MCF 10A (cell line): Measurements from ENCODE around the gene DNAJB13. TPM values are rescaled to one million over a fixed set of nuclear protein-coding genes. Genes with fewer than 3 reads are reported as not detected.
"Not testable (repeated sequence)": the region's sequence is repeated elsewhere in the genome, so short reads cannot be mapped to it uniquely, and the experiment has no call there.

Experiments
- BruUV-seq: library from RNA; stranded (reverse); fragments of 400-500 nt; replicated peaks from 2 replicates; lab custom pipeline; 2021; lab: Mats Ljungman, UMichigan
- CTCF ChIA-PET: fragments of 300-600 bp; sonication (Branson Sonifier 250); formaldehyde crosslinking; extraction: SDS; loops from one replicate; lab custom pipeline; 2021; ENCODE audit warnings: antibody characterized with exemption, inconsistent platforms; lab: Yijun Ruan, JAX
- POLR2A ChIA-PET: fragments of 300-600, 350-650 bp; sonication (Branson Sonifier 250); formaldehyde crosslinking; extraction: SDS; loops from one replicate; lab custom pipeline; 2020; ENCODE audit warnings: antibody characterized with exemption, inconsistent platforms; lab: Yijun Ruan, JAX
- DNase-seq: peaks from one replicate; pipeline ENCODE4 v3.0.0-alpha.2; 2018; ENCODE audit not compliant: unreplicated experiment
- H3K27ac Mint-ChIP-seq: one replicate; pipeline ENCODE4 v1.8.0; 2022; ENCODE audit warnings: mild to moderate bottlenecking, low read depth, mixed read lengths; ENCODE audit not compliant: unreplicated experiment
- H3K27me3 Mint-ChIP-seq: one replicate; pipeline ENCODE4 v1.8.0; 2022; ENCODE audit warnings: mixed read lengths; ENCODE audit not compliant: insufficient read depth, unreplicated experiment
- H3K36me3 Mint-ChIP-seq: one replicate; pipeline ENCODE4 v1.8.0; 2022; ENCODE audit warnings: mild to moderate bottlenecking, moderate library complexity, mixed read lengths; ENCODE audit not compliant: insufficient read depth, unreplicated experiment
- H3K4me1 Mint-ChIP-seq: one replicate; pipeline ENCODE4 v1.8.0; 2022; ENCODE audit warnings: mixed read lengths; ENCODE audit not compliant: insufficient read depth, unreplicated experiment
- H3K4me3 Mint-ChIP-seq: one replicate; pipeline ENCODE4 v1.8.0; 2022; ENCODE audit warnings: mild to moderate bottlenecking, moderate library complexity, mixed read lengths; ENCODE audit not compliant: unreplicated experiment
- H3K9me3 Mint-ChIP-seq: one replicate; pipeline ENCODE4 v1.8.0; 2022; ENCODE audit warnings: mixed read lengths; ENCODE audit not compliant: unreplicated experiment
- intact Hi-C: fragments of 100-400 bp; cut with micrococcal nuclease; formaldehyde crosslinking; loops from 2 replicates; pipeline ENCODE4 v1.14.1; 2022
- total RNA-seq: library from RNA; stranded (reverse); gene quantifications from 2 replicates; pipeline ENCODE4 v1.2.3, GENCODE V29; 2022
- TF ChIP-seq, protein P1 (sequence below): fragments of 200-600 bp; IDR thresholded peaks from one replicate; pipeline ENCODE4 v1.8.0; 2022; ENCODE audit warnings: antibody characterized with exemption, mild to moderate bottlenecking; ENCODE audit not compliant: unreplicated experiment

Gene DNAJB13
- total RNA-seq, 1 experiment from 2014 or later: 0.30 TPM

- Mint-ChIP-seq H3K27me3 (no peaks in the 10 kb centered on the region), H3K4me1 (peaks cover 6% of the 10 kb centered on the region), H3K36me3 (no peaks in the 10 kb centered on the region), H3K4me3 (no peak overlapping the region), H3K27ac (no peak overlapping the region), H3K9me3 (no peaks in the 10 kb centered on the region)
- ChIA-PET POLR2A (no interaction called here), CTCF (interaction anchor here (0.5 kb wide), 1 partner anchor 737 kb away, joined by 3 read pairs; no protein-coding TSS in a partner anchor)
- TF ChIP-seq, protein P1, sequence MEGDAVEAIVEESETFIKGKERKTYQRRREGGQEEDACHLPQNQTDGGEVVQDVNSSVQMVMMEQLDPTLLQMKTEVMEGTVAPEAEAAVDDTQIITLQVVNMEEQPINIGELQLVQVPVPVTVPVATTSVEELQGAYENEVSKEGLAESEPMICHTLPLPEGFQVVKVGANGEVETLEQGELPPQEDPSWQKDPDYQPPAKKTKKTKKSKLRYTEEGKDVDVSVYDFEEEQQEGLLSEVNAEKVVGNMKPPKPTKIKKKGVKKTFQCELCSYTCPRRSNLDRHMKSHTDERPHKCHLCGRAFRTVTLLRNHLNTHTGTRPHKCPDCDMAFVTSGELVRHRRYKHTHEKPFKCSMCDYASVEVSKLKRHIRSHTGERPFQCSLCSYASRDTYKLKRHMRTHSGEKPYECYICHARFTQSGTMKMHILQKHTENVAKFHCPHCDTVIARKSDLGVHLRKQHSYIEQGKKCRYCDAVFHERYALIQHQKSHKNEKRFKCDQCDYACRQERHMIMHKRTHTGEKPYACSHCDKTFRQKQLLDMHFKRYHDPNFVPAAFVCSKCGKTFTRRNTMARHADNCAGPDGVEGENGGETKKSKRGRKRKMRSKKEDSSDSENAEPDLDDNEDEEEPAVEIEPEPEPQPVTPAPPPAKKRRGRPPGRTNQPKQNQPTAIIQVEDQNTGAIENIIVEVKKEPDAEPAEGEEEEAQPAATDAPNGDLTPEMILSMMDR: no peak
- intact Hi-C loops: no loop called here
- BruUV-seq: no TSS peak
- DNase-seq: no peak
Measured at GRCh38 chr11:73982990-73983740, 32.3 kb downstream of the DNAJB13 start.

DNA sequence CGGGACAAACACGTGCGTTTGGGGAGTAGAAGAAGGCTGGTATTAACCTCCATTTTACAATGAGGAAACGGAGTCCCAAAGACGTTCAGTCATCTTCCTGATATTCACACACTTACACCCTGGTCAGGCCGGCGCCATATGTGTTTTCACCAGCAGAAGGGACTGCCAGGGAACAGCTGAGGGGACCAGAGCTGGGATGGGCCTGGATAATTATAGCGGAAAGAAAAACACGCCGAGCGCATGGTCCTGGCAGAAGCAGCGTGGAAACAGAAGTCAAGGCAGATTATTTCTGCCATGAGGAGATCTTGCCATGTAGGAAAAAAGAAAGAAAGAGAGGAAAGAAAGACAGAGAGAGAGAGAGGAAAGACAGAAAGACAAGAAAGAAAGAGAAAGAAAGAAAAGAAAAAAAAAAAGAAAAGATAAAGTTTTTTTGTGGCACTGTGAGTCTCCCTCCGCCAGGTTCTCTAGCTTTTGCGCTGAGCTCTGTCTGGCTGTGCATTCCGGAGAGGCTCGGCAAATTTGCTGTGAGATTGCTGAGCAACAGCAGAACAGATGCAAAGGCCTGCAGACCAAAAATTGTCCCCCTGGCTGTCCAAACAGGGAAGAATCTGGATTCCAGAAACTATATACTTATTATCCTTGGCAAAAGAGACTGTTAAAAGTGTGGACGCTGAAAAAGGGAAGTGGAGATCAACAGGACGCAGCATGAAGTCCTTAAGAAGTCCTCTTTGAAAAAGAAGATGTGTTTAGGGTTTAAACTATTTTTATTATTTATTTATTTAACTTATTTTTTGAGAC, 33.1 kb downstream of the DNAJB13 start:
- H3K4me1 Mint-ChIP-seq: peaks cover 6% of the 10 kb centered on the region
- ChIA-PET CTCF (interaction anchor here (0.7 kb wide), 1 partner anchor 38 kb away, joined by 4 read pairs; no protein-coding TSS in a partner anchor), POLR2A (no interaction called here)
- H3K36me3 Mint-ChIP-seq: no peaks in the 10 kb centered on the region
- H3K27ac Mint-ChIP-seq: no peak overlapping the region
- no peak for DNase-seq
- intact Hi-C loops: no loop called here
- TF ChIP-seq, protein P1: no peak
- BruUV-seq: no TSS peak
- H3K9me3 Mint-ChIP-seq: no peaks in the 10 kb centered on the region
- H3K4me3 Mint-ChIP-seq: no peak overlapping the region
- H3K27me3 Mint-ChIP-seq: no peaks in the 10 kb centered on the region

GRCh38 chr11:73985661-73986060, 34.8 kb downstream of the DNAJB13 start:
- intact Hi-C loops, BruUV-seq, POLR2A ChIA-PET: not testable (repeated sequence)

GRCh38 chr11:73988227-73988626, 37.4 kb downstream of the DNAJB13 start:
- Mint-ChIP-seq H3K36me3 (no peaks in the 10 kb centered on the region), H3K27ac (no peak overlapping the region), H3K27me3 (no peaks in the 10 kb centered on the region), H3K4me3 (no peak overlapping the region), H3K4me1 (no peaks in the 10 kb centered on the region), H3K9me3 (no peaks in the 10 kb centered on the region)
- intact Hi-C loops: no loop called here
- no TSS peak for BruUV-seq
- ChIA-PET CTCF (no interaction called here), POLR2A (interaction anchor here (0.7 kb wide), 1 partner anchor 206 kb away, joined by 3 read pairs; no protein-coding TSS in a partner anchor)
- DNase-seq: no peak
- TF ChIP-seq, protein P1: no peak

More at GRCh38 chr11:73985661-73986060, 34.8 kb downstream of the DNAJB13 start:
- H3K4me3 Mint-ChIP-seq, H3K36me3 Mint-ChIP-seq, H3K9me3 Mint-ChIP-seq, H3K4me1 Mint-ChIP-seq, H3K27ac Mint-ChIP-seq, CTCF ChIA-PET, H3K27me3 Mint-ChIP-seq, DNase-seq: not testable (repeated sequence)
